ENCODE measurements around the gene STKLD1.
"Not testable (repeated sequence)": the region's sequence is repeated elsewhere in the genome, so short reads cannot be mapped to it uniquely, and the experiment has no call there.

Gene STKLD1

GRCh38 chr9:133366435-133366834 is 9.7 kb upstream of the STKLD1 start:
- DNase-seq, result no peak

- DNase-seq, result no peak
Observed at GRCh38 chr9:133367221-133367620, 8.9 kb upstream of the STKLD1 start.

GRCh38 chr9:133367778-133368177 is 8.4 kb upstream of the STKLD1 start:
- DNase-seq, result no peak

GRCh38 chr9:133368249-133368881 is 7.8 kb upstream of the STKLD1 start:
- DNase-seq, result no peak

GRCh38 chr9:133369422-133369821 is 6.7 kb upstream of the STKLD1 start:
- no peak for DNase-seq

- no peak for DNase-seq
Observed at GRCh38 chr9:133369933-133370332, 6.2 kb upstream of the STKLD1 start.

- DNase-seq, result peak; percentile 76
Observed at GRCh38 chr9:133370685-133371084, 5.5 kb upstream of the STKLD1 start.

GRCh38 chr9:133371261-133371711 is 4.9 kb upstream of the STKLD1 start:
- peak; percentile 76 for DNase-seq

- DNase-seq, result no peak
Observed at GRCh38 chr9:133372144-133372543, 4.0 kb upstream of the STKLD1 start.

GRCh38 chr9:133374612-133375115 is 1.5 kb upstream of the STKLD1 start:
- DNase-seq, result peak; percentile 69

- DNase-seq, result peak; percentile 28
Observed at GRCh38 chr9:133375116-133375723, 946 bp upstream of the STKLD1 start.

GRCh38 chr9:133377280-133377679 is 1.1 kb downstream of the STKLD1 start:
- not testable (repeated sequence) for DNase-seq

GRCh38 chr9:133377721-133378216 is 1.6 kb downstream of the STKLD1 start:
- DNase-seq, result no peak

GRCh38 chr9:133378408-133378962 is 2.3 kb downstream of the STKLD1 start:
- no peak for DNase-seq

- DNase-seq, result no peak
Observed at GRCh38 chr9:133379153-133380086, 3.3 kb downstream of the STKLD1 start.

- DNase-seq, result no peak
Observed at GRCh38 chr9:133380734-133381133, 4.6 kb downstream of the STKLD1 start.

GRCh38 chr9:133382507-133383141 is 6.5 kb downstream of the STKLD1 start:
- no peak for DNase-seq

GRCh38 chr9:133383438-133383837 is 7.3 kb downstream of the STKLD1 start:
- no peak for DNase-seq

- DNase-seq, result no peak
Observed at GRCh38 chr9:133384736-133385321, 8.7 kb downstream of the STKLD1 start.

- DNase-seq, result no peak
Observed at GRCh38 chr9:133385452-133385851, 9.3 kb downstream of the STKLD1 start.

GRCh38 chr9:133386338-133386737 is 10.2 kb downstream of the STKLD1 start:
- no peak for DNase-seq

- no peak for DNase-seq
Observed at GRCh38 chr9:133387680-133388079, 11.5 kb downstream of the STKLD1 start.
